Measurements from ENCODE around the gene OXTR. TPM values are rescaled to one million over a fixed set of nuclear protein-coding genes. Genes with fewer than 3 reads are reported as not detected.

OXTR gene
- total RNA-seq, 1 experiment from 2014 or later: 21.5 TPM

DNA sequence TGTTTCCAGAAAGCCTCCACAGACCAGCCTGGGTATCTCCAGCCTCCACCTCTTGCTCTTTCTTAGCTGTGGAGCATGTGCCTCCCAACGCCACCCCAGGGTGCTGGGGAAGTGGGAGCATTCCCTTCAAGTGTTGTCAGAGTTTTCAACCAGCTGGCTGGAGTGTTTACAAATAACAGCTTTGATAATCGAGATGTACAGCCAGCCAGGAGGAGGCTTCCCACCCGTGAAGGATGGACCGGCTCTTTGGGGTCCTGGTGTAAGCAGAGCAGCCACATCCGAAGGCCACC is 8.5 kb upstream of the OXTR start:
- Histone ChIP-seq H3K36me3 (ENCODE audit: low read depth, low read length) (no peaks in the 10 kb centered on the region), H4K20me1 (ENCODE audit: low read length) (no peaks in the 10 kb centered on the region), H3K79me2 (ENCODE audit: low read length) (no peaks in the 10 kb centered on the region), H3K9ac (ENCODE audit: low read length) (no peak overlapping the region), H3K27ac (ENCODE audit: low read length) (no peak overlapping the region), H3K9me3 (ENCODE audit: low read length) (no peaks in the 10 kb centered on the region), H3K27me3 (ENCODE audit: low read length) (no peaks in the 10 kb centered on the region), H3K4me2 (ENCODE audit: low read length) (no peak overlapping the region), H2AFZ (ENCODE audit: low read length) (no peak overlapping the region), H3K4me1 (ENCODE audit: insufficient read depth, low read length) (no peaks in the 10 kb centered on the region), H3F3A (ENCODE audit: low read length, unreplicated experiment) (no peaks in the 10 kb centered on the region), H3K9me2 (replicated peaks; ENCODE audit: low read length) (no peaks in the 10 kb centered on the region), H3K4me3 (ENCODE audit: low read length) (no peak overlapping the region)
- no peak for TF ChIP-seq EZH2phosphoT487 (IDR thresholded peaks at IDR 0.05; ENCODE audit: borderline replicate concordance, low read length)
- TF ChIP-seq, protein P1, sequence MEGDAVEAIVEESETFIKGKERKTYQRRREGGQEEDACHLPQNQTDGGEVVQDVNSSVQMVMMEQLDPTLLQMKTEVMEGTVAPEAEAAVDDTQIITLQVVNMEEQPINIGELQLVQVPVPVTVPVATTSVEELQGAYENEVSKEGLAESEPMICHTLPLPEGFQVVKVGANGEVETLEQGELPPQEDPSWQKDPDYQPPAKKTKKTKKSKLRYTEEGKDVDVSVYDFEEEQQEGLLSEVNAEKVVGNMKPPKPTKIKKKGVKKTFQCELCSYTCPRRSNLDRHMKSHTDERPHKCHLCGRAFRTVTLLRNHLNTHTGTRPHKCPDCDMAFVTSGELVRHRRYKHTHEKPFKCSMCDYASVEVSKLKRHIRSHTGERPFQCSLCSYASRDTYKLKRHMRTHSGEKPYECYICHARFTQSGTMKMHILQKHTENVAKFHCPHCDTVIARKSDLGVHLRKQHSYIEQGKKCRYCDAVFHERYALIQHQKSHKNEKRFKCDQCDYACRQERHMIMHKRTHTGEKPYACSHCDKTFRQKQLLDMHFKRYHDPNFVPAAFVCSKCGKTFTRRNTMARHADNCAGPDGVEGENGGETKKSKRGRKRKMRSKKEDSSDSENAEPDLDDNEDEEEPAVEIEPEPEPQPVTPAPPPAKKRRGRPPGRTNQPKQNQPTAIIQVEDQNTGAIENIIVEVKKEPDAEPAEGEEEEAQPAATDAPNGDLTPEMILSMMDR (conservative IDR thresholded peaks at IDR 0.05; ENCODE audit: low read depth, low read length): no peak
- no peak for TF ChIP-seq EZH2 (IDR thresholded peaks at IDR 0.05; ENCODE audit: low read length, unreplicated experiment)
- ATAC-seq: no peak
- ChIA-PET POLR2A (ENCODE audit: unreplicated experiment) (no interaction called here), CTCF (no interaction called here)
- intact Hi-C loops (cut with micrococcal nuclease): no loop called here
- BruUV-seq (replicated peaks): no TSS peak
- DNase-seq: no peak

DNA sequence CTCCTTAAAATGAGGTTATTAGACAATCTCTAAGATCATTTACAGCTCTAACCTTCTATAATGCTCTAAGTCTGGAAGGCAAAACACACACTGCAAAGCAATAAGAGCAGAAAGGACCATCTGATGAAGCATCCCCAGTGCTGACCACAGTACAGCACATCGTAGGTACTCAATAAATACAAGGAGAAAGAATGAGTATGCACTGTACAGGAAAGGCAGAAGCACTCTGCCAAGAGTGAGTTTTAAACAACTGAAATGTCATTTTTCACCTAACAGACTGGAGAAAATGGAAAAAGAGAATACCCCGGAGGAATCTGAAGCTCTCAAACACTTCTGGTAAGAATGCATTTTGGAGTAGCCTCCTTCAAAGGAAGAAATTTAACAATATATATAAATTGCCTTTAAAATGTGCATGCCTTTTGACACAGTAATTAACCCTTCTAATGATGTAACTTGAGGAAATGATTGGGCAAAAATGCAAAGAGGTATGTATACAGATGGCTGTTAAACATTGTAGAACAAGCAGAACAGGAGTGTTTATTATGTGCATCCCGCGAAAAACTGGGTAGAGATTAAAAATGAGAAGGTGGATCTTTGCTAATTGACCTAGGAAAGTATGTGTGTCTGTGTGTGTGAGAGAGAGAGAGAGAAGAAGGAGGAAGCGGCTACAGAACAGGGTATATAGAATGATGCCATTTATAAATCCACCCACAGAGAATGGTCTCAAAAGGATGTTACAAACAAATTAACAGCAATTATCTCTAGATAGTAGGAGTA is 8.0 kb upstream of the OXTR start:
- TF ChIP-seq EZH2phosphoT487 (IDR thresholded peaks at IDR 0.05; ENCODE audit: borderline replicate concordance, low read length) (no peak), EZH2 (IDR thresholded peaks at IDR 0.05; ENCODE audit: low read length, unreplicated experiment) (no peak)
- TF ChIP-seq, protein P1 (conservative IDR thresholded peaks at IDR 0.05; ENCODE audit: low read depth, low read length): no peak
- Histone ChIP-seq H2AFZ (ENCODE audit: low read length) (no peak overlapping the region), H3K27me3 (ENCODE audit: low read length) (no peaks in the 10 kb centered on the region), H3K27ac (ENCODE audit: low read length) (no peak overlapping the region), H4K20me1 (ENCODE audit: low read length) (no peaks in the 10 kb centered on the region), H3K4me1 (ENCODE audit: insufficient read depth, low read length) (no peaks in the 10 kb centered on the region), H3K9me3 (ENCODE audit: low read length) (no peaks in the 10 kb centered on the region), H3K9me2 (replicated peaks; ENCODE audit: low read length) (no peaks in the 10 kb centered on the region), H3F3A (ENCODE audit: low read length, unreplicated experiment) (no peaks in the 10 kb centered on the region), H3K4me3 (ENCODE audit: low read length) (no peak overlapping the region), H3K36me3 (ENCODE audit: low read depth, low read length) (no peaks in the 10 kb centered on the region), H3K79me2 (ENCODE audit: low read length) (no peaks in the 10 kb centered on the region), H3K4me2 (ENCODE audit: low read length) (no peak overlapping the region), H3K9ac (ENCODE audit: low read length) (no peak overlapping the region)
- ATAC-seq (no peak), DNase-seq (no peak)
- intact Hi-C loops (cut with micrococcal nuclease): no loop called here
- CTCF ChIA-PET: no interaction called here
- BruUV-seq (replicated peaks): no TSS peak
- POLR2A ChIA-PET (ENCODE audit: unreplicated experiment): no interaction called here

- intact Hi-C loops (cut with micrococcal nuclease): no loop called here
Measured at GRCh38 chr3:8776406-8776805, 7.0 kb upstream of the OXTR start.

More at GRCh38 chr3:8776406-8776805, 7.0 kb upstream of the OXTR start:
- Histone ChIP-seq H3K9me2 (replicated peaks; ENCODE audit: low read length) (no peaks in the 10 kb centered on the region), H3K4me2 (ENCODE audit: low read length) (no peak overlapping the region), H3K27ac (ENCODE audit: low read length) (no peak overlapping the region), H3K27me3 (ENCODE audit: low read length) (no peaks in the 10 kb centered on the region), H3K4me1 (ENCODE audit: insufficient read depth, low read length) (no peaks in the 10 kb centered on the region), H3K9me3 (ENCODE audit: low read length) (no peaks in the 10 kb centered on the region), H2AFZ (ENCODE audit: low read length) (no peak overlapping the region), H3K9ac (ENCODE audit: low read length) (no peak overlapping the region), H3K79me2 (ENCODE audit: low read length) (no peaks in the 10 kb centered on the region), H3F3A (ENCODE audit: low read length, unreplicated experiment) (no peaks in the 10 kb centered on the region), H4K20me1 (ENCODE audit: low read length) (no peaks in the 10 kb centered on the region), H3K36me3 (ENCODE audit: low read depth, low read length) (no peaks in the 10 kb centered on the region), H3K4me3 (ENCODE audit: low read length) (no peak overlapping the region)
- TF ChIP-seq, protein P1 (conservative IDR thresholded peaks at IDR 0.05; ENCODE audit: low read depth, low read length): no peak
- TF ChIP-seq EZH2 (IDR thresholded peaks at IDR 0.05; ENCODE audit: low read length, unreplicated experiment) (no peak), EZH2phosphoT487 (IDR thresholded peaks at IDR 0.05; ENCODE audit: borderline replicate concordance, low read length) (no peak)
- BruUV-seq (replicated peaks): no TSS peak
- CTCF ChIA-PET: no interaction called here
- no peak for ATAC-seq
- DNase-seq: no peak
- POLR2A ChIA-PET (ENCODE audit: unreplicated experiment): no interaction called here

Measured in PC-3 (cell line).